Panc1 (cell line): Measurements from ENCODE around the gene AK4. TPM values are rescaled to one million over a fixed set of nuclear protein-coding genes. Genes with fewer than 3 reads are reported as not detected.
A peak's percentile ranks its signal among the peaks of the same experiment; 100 is the strongest.

Experiments used
- ATAC-seq: fragments of 200-7000 bp; cut with Tn5 transposase; 2 replicates; pipeline ENCODE4 v1.9.1; 2020; ENCODE audit warnings: mild to moderate bottlenecking, moderate library complexity
- BruUV-seq: library from RNA; stranded (reverse); fragments of 400-500 nt; replicated peaks from 2 replicates; lab custom pipeline; 2021; lab: Mats Ljungman, UMichigan
- CTCF ChIA-PET: fragments of 300-600 bp; sonication (Branson Sonifier 250); formaldehyde crosslinking; loops from one replicate; lab custom pipeline; 2022; ENCODE audit warnings: antibody characterized with exemption; lab: Charles Lee
- POLR2A ChIA-PET: fragments of 300-600 bp; sonication (Branson Sonifier 250); formaldehyde crosslinking; loops from one replicate; lab custom pipeline; 2022; ENCODE audit warnings: antibody characterized with exemption; lab: Charles Lee
- DNase-seq: peaks from one replicate; pipeline ENCODE4 v3.0.0-alpha.2; 2010; ENCODE audit warnings: low read depth, low spot score
- H3K27ac ChIP-seq: 2 replicates; pipeline ENCODE4 v1.5.1; 2011; ENCODE audit warnings: mild to moderate bottlenecking, low read length, inconsistent platforms
- H3K27me3 ChIP-seq: fragments of 200-500 bp; sonication (Bioruptor generic); 2 replicates; pipeline ENCODE4 v1.6.0; 2014; ENCODE audit warnings: low read length, inconsistent platforms; ENCODE audit not compliant: control insufficient read depth, insufficient read depth
- H3K36me3 ChIP-seq: fragments of 200-500 bp; sonication (Bioruptor generic); 2 replicates; pipeline ENCODE4 v1.5.1; 2014; ENCODE audit warnings: inconsistent platforms, mild to moderate bottlenecking, low read length, moderate library complexity; ENCODE audit not compliant: control insufficient read depth, insufficient read depth
- H3K4me1 ChIP-seq: 2 replicates; pipeline ENCODE4 v1.5.1; 2011; ENCODE audit warnings: inconsistent platforms, mild to moderate bottlenecking, low read length, moderate library complexity; ENCODE audit not compliant: control insufficient read depth, insufficient read depth
- H3K4me3 ChIP-seq, 2 experiments: 2 replicates each; pipeline ENCODE4 v1.5.1; 2011 to 2012; ENCODE audit warnings: low read depth in 2 of 2, low read length in 2 of 2, mild to moderate bottlenecking in 2 of 2, inconsistent platforms in 1 of 2, moderate library complexity in 1 of 2
- H3K9me3 ChIP-seq: fragments of 200-500 bp; sonication (Bioruptor generic); 2 replicates; pipeline ENCODE4 v1.5.1; 2014; ENCODE audit warnings: low read depth, mild to moderate bottlenecking, inconsistent platforms, low read length, moderate library complexity; ENCODE audit not compliant: control insufficient read depth, insufficient read depth
- POLR2AphosphoS5 ChIP-seq: IDR thresholded peaks from 2 replicates; pipeline ENCODE4 v1.6.1; 2012; ENCODE audit warnings: mild to moderate bottlenecking, low read depth, low read length, moderate library complexity
- SIN3A ChIP-seq: IDR thresholded peaks from 2 replicates; pipeline ENCODE4 v1.6.1; 2012; ENCODE audit warnings: low read depth, mild to moderate bottlenecking, low read length, moderate library complexity, borderline replicate concordance; ENCODE audit not compliant: insufficient read depth
- TCF7L2 ChIP-seq: IDR thresholded peaks from 2 replicates; pipeline ENCODE4 v1.6.1; 2011; ENCODE audit warnings: mild to moderate bottlenecking, low read depth, low read length, inconsistent platforms
- in situ Hi-C: cut with HindIII; loops from 2 replicates; pipeline ENCODE4 v1.10.0; 2016; ENCODE audit warnings: low sequenced_read_pairs, low pct_unique_long_range_greater_than_20kb
- intact Hi-C: fragments of 100-400 bp; cut with micrococcal nuclease; formaldehyde crosslinking; loops from one replicate; pipeline ENCODE4 v1.10.0; 2022; ENCODE audit not compliant: unreplicated experiment
- total RNA-seq: library from RNA; stranded (reverse); gene quantifications from one replicate; pipeline ENCODE4 v1.2.1, GENCODE V29; 2021; ENCODE audit not compliant: unreplicated experiment
- TF ChIP-seq, protein P1 (sequence below), 2 experiments: IDR thresholded peaks; 2 replicates each; pipeline ENCODE4 v1.6.1; 2011 to 2012; ENCODE audit warnings: low read depth in 2 of 2, control low read depth in 1 of 2, low read length in 1 of 2, mild to moderate bottlenecking in 1 of 2, moderate library complexity in 1 of 2; ENCODE audit not compliant: insufficient read depth in 1 of 2
- TF ChIP-seq, protein P2 (sequence below): fragments of 450-650 bp; IDR thresholded peaks from 2 replicates; pipeline ENCODE4 v1.5.1; 2017; ENCODE audit warnings: mild to moderate bottlenecking

Gene AK4
- total RNA-seq, 1 experiment from 2014 or later, result 26.8 TPM

DNA sequence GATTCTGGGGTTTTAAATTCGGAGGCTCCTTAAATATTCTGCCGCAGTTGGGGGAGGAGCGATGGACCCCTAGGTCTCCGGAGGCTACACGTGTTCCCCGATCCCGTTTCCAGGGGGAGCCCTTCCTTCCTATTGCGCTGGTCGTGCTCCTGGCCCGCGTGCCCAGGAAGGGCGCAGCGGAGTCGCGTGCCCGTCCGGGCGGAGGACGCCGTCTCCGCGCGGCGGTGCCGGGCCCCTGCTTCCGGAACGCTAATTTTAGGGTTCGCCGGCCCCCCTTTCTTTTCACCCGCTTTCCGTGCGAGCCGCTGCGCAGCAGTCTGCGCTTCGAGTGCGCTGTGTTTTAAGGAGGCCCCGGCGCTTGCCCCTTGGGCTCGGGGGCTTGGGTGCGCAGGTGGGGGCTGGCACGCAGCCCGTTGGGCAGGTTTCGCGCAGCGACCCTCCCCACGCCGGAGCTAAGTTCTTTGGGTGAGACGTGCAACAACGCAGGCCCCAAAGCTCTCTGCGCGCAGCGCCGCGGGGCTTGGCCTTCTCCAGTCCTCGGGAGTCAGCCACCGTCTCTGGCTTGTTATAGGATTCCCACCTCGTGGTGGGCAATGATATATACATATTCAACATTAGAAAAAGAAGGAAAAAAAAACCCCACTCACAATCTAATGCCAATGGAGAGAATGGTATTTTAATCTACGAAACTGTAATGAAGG is 117.8 kb downstream of the AK4 start:
- BruUV-seq, result no TSS peak
- DNase-seq (no peak), ATAC-seq (no peak)
- no peaks in the 10 kb centered on the region for H3K9me3 ChIP-seq
- H3K27me3 ChIP-seq, result no peaks in the 10 kb centered on the region
- no peak overlapping the region for H3K27ac ChIP-seq
- intact Hi-C loops, result no loop called here
- in situ Hi-C loops, result no loop called here
- peak overlapping the region in 1 of 2 experiments; percentile 1; a peak in 1 of 4 replicates for H3K4me3 ChIP-seq
- POLR2A ChIA-PET, result no interaction called here
- CTCF ChIA-PET, result no interaction called here
- H3K4me1 ChIP-seq, result no peaks in the 10 kb centered on the region; the same call in 1 of the 2 replicates
- no peaks in the 10 kb centered on the region for H3K36me3 ChIP-seq
- TF ChIP-seq, protein P1, sequence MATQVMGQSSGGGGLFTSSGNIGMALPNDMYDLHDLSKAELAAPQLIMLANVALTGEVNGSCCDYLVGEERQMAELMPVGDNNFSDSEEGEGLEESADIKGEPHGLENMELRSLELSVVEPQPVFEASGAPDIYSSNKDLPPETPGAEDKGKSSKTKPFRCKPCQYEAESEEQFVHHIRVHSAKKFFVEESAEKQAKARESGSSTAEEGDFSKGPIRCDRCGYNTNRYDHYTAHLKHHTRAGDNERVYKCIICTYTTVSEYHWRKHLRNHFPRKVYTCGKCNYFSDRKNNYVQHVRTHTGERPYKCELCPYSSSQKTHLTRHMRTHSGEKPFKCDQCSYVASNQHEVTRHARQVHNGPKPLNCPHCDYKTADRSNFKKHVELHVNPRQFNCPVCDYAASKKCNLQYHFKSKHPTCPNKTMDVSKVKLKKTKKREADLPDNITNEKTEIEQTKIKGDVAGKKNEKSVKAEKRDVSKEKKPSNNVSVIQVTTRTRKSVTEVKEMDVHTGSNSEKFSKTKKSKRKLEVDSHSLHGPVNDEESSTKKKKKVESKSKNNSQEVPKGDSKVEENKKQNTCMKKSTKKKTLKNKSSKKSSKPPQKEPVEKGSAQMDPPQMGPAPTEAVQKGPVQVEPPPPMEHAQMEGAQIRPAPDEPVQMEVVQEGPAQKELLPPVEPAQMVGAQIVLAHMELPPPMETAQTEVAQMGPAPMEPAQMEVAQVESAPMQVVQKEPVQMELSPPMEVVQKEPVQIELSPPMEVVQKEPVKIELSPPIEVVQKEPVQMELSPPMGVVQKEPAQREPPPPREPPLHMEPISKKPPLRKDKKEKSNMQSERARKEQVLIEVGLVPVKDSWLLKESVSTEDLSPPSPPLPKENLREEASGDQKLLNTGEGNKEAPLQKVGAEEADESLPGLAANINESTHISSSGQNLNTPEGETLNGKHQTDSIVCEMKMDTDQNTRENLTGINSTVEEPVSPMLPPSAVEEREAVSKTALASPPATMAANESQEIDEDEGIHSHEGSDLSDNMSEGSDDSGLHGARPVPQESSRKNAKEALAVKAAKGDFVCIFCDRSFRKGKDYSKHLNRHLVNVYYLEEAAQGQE (IDR thresholded peaks at IDR 0.05; ENCODE audit: insufficient read depth in 1 of 2, low read depth in 2 of 2, low read length in 1 of 2), result no peak
- TF ChIP-seq SIN3A (no peak), POLR2AphosphoS5 (no peak), TCF7L2 (no peak)
- TF ChIP-seq, protein P2, sequence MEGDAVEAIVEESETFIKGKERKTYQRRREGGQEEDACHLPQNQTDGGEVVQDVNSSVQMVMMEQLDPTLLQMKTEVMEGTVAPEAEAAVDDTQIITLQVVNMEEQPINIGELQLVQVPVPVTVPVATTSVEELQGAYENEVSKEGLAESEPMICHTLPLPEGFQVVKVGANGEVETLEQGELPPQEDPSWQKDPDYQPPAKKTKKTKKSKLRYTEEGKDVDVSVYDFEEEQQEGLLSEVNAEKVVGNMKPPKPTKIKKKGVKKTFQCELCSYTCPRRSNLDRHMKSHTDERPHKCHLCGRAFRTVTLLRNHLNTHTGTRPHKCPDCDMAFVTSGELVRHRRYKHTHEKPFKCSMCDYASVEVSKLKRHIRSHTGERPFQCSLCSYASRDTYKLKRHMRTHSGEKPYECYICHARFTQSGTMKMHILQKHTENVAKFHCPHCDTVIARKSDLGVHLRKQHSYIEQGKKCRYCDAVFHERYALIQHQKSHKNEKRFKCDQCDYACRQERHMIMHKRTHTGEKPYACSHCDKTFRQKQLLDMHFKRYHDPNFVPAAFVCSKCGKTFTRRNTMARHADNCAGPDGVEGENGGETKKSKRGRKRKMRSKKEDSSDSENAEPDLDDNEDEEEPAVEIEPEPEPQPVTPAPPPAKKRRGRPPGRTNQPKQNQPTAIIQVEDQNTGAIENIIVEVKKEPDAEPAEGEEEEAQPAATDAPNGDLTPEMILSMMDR, result no peak

DNA sequence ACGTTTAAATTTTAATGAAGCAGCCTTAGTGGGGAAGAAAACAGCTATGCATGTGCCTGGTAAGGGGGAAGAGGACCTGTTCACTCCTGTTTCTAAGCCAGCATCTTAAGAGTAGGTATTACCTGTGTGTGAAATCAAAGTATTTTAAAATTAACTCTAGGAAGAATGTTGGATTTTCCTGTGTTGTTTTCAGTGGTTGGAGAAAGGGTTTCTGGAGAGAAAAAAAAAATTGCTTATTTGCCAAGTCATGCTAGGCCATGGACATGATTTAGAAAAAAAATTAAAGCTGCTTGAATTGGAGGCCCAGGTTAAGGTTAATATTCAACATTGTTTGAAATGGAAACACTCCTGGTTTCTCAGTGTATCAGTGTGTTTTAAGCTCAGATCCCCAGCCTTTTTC is 118.5 kb downstream of the AK4 start:
- Histone ChIP-seq H3K27me3 (no peaks in the 10 kb centered on the region), H3K4me3 (no peak overlapping the region), H3K36me3 (no peaks in the 10 kb centered on the region), H3K9me3 (no peaks in the 10 kb centered on the region), H3K27ac (no peak overlapping the region), H3K4me1 (no peaks in the 10 kb centered on the region; the same call in 1 of the 2 replicates)
- intact Hi-C loops (no loop called here), in situ Hi-C loops (no loop called here)
- no peak for ATAC-seq
- ChIA-PET CTCF (no interaction called here), POLR2A (interaction anchor here (0.6 to 0.7 kb wide), 2 partner anchors 58 to 304 kb away, joined by 3 to 5 read pairs; no protein-coding TSS in a partner anchor)
- no peak for DNase-seq
- TF ChIP-seq, protein P1 (IDR thresholded peaks at IDR 0.05; ENCODE audit: insufficient read depth in 1 of 2, low read depth in 2 of 2, low read length in 1 of 2), result no peak
- no TSS peak for BruUV-seq
